Panc1 (cell line): ENCODE measurements around the gene CNIH2.

Source experiments
- CTCF ChIP-seq: fragments of 450-650 bp; IDR thresholded peaks from 2 replicates; pipeline ENCODE4 v1.5.1; 2017; ENCODE audit warnings: mild to moderate bottlenecking
- POLR2AphosphoS5 ChIP-seq: IDR thresholded peaks from 2 replicates; pipeline ENCODE4 v1.6.1; 2012; ENCODE audit warnings: mild to moderate bottlenecking, low read depth, low read length, moderate library complexity
- REST ChIP-seq, 2 experiments: IDR thresholded peaks; 2 replicates each; pipeline ENCODE4 v1.6.1; 2011 to 2012; ENCODE audit warnings: low read depth in 2 of 2, control low read depth in 1 of 2, low read length in 1 of 2, mild to moderate bottlenecking in 1 of 2, moderate library complexity in 1 of 2; ENCODE audit not compliant: insufficient read depth in 1 of 2
- SIN3A ChIP-seq: IDR thresholded peaks from 2 replicates; pipeline ENCODE4 v1.6.1; 2012; ENCODE audit warnings: low read depth, mild to moderate bottlenecking, low read length, moderate library complexity, borderline replicate concordance; ENCODE audit not compliant: insufficient read depth

- no peak for TF ChIP-seq POLR2AphosphoS5
- TF ChIP-seq CTCF = no peak
- peak; percentile 97 to 99 for TF ChIP-seq REST (IDR thresholded peaks at IDR 0.05; ENCODE audit: insufficient read depth in 1 of 2, low read depth in 2 of 2, low read length in 1 of 2)
- peak; percentile 97; the same call in 1 of the 2 replicates for TF ChIP-seq SIN3A
These were observed 11.8 kb downstream of the CNIH2 start for GRCh38 chr11:66289548-66290329.
